HG02981 (cell line): ENCODE results near the gene AGBL4.

Source experiments
- ATAC-seq: cut with Tn5 transposase; IDR thresholded peaks from one replicate; pipeline ENCODE4 v1.9.1; 2021; ENCODE audit warnings: mild to moderate bottlenecking, moderate library complexity; ENCODE audit not compliant: unreplicated experiment

AGBL4 gene

DNA sequence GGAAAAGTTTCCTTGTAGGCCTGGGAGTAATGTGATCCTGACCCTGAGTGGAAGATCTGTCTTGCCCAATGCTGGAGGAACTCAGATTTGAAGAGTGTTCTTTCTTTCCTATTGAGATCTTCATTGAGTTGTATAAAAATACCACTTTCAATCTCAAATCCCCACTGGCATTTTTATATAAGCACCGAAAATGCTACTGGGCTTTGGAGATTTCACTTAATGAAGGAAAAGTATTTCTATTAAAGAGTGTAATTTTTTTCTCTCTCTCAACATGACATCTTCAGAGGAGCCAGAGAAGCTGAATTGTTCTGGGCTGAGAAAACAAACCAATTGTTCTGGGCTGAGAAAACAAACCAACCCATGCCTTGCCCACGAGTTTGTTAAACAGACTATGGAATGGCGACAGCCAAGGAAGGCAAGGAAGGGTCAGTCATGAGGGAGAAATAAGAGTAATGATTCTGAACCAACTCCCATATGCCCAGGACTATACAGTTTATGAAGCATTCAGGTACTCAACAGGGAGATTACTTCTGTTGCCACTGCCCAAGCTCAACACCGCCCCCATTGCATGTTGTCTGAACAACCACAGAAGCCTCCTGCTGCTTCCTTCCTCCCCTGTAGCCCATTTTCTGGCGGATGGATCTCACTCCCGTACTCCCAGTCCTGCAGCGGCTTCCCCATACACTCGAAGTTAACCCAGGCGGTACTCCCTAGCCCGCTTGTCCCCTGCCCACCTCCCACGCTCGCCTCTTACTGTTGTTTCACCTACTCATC, 1350.2 kb downstream of the AGBL4 start:
- ATAC-seq, result no peak

DNA sequence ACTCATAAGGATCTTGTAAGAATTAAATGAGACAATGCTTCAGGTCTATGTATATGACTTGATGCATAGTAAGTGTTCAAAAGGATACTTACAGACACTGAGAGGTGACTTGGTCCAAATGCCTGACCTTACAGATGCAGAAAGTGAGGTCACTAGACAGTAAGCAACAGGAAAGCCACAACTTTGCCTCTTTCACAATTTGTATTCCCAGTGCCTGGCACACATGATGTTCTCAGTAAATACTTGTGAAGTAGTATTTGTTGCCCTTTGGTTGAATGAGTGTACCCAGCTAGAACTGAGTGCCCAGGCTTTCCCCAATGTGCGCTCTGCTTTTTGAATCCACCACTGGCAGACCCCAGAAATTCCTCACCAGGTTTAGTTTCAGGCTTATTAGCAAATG, 1352.2 kb downstream of the AGBL4 start:
- ATAC-seq, result no peak

DNA sequence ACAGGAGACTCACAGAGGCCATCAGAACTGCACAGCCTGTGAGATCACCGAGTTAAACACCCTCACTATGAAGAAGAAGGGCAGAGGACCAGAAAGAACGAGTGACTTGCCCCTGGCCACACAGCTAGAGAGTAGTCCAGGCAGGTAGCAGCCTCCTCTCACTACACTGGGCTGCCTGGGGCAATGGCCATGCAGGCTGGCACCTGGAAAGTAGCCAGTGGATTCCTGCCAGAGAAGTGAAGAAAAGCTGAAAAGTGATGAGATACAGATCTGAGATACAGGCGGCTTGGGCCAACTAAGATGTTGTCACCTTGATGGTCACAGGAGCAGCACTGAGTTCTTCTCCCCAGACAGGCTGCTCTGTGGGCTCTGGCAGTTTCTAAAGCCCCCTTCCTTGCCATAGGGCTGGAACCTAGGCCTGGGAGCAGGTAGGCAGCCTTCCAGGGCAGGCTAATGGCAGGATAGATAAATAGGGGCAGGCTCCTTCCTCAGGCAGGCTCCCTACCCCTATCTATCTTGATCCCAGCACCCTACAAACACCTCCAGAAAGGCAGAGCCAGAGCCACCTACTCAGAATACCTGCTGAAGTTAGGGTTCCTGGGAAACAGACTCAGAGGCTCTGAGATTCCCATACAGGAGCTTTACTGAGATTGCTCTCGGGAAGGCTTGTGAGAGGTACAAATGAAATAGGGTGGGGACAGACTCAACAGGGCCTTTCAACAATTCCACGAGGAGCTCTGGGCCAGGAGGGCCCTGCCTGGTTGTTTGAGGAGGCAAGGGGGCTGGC, 1353.3 kb downstream of the AGBL4 start:
- no peak for ATAC-seq

DNA sequence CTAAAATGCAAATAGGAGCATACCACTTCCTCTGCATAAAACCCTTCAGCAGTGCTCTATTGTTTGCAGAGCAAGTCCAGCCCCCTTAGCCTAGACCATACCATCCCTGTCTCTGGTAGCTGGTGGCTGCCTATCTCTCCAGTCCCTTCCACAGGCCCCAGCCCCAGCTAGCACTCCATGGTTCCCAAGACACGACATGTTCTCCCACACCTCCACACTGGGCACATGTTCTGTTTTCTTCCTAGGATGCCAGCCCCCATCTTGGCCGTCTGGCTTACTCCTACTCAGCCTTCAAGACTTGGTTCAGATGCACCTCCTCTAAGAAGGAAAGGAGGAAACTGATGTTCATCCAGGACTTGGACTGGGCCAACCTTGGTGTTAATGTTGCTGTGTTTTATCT, 1355.4 kb downstream of the AGBL4 start:
- no peak for ATAC-seq

DNA sequence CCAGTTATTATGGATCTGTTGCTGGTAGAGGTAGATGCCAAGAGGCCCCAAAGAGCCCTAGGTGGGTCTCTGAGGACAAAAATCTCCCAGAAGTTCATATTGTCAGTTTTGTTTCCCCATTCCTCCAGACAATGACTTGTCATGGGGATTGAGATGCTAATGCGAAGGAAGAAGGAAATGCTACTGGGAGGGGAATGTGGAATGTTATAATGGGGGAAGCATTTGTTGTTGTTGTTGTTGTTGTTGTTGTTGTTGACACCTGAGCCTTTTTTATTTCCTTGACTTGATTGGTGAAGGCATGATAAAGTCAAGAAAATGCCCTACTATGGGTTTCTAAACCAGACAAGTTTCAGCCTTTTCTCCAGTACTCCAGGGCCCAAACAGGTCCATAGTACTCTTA, 1356.0 kb downstream of the AGBL4 start:
- no peak for ATAC-seq

DNA sequence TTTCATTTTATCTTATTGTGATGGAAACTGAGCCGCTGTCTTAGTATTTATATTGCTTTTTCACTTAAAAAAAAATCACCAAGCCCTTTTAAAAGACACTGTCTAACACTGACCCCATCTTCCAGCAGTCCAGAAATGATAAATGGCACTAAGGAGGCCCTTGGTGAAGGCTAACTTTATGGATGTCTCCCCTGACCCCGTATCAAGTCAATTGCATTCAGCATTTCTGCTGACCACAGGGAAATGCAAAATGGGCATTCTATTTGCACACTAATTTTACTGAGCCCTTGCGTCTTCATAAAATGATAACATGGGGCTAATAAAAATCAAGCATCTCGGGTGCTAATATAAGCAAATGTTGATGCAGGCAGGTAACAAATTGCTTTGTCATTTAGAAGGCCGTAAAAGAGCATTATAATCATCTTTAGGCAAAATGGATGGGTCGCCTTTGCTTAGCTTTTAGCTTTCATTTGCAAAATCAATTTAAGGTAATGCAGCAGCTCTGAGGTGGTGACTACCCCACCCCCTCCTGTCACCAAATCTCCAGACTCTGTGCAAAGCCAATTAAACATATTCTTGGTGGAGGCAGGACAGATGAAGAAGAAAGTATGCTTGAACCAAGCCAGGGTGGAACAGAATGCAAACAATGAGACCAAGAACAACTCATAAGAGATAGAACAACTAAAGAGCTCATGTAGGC, 1357.9 kb downstream of the AGBL4 start:
- no peak for ATAC-seq

DNA sequence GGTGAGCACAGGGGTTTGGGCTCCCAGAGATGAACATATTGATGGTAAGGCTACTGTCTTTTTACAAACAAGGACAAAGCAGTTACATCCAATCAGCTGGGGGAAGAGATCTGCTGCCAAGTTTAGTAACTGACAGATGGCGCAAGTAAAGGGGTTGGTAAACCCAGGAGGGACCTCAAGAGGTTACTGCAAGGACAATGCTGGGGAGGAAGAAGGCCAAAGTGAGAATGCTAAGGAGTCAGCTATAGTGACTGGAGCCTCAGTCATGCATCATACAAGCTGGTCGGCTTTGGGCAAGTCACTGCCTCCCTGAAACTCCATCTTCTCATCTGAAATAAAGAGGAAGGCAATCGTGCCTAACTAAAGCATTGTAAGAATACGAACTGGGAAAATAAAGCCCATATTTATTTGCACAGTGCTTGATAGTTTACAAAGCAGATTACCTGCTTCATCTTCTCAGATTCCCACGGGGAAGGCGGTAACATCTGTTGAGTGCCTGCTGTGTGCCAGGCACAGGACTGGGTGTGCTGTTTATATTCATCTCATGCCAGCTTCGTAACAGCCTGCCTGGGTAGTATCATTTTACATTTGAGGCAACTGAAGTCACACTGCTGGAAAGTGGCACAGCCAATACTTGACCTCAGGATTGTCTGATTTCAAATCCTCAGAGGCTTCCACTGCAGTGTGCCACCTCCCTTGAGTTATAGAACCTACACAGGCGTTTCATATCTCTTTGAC, 1361.9 kb downstream of the AGBL4 start:
- ATAC-seq, result no peak

DNA sequence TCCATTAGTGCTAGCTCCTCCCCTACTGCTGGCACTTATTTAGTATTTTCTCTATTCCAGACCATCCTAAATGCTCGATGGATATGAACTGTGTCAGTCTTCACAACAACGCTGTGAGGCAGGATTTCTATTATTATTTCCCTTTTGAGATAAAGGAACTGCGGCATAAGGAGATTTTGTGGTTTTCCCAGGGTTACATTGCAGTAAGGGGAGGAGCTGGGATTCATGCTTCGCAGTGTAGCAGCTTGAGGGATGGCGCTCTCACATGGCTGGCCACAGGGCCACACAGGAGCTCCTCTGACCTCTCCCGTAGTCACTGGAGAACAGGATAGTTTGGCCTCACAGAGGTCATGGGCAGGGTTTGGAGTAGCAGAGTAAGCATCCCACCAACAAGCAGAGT, 1364.0 kb downstream of the AGBL4 start:
- no peak for ATAC-seq

DNA sequence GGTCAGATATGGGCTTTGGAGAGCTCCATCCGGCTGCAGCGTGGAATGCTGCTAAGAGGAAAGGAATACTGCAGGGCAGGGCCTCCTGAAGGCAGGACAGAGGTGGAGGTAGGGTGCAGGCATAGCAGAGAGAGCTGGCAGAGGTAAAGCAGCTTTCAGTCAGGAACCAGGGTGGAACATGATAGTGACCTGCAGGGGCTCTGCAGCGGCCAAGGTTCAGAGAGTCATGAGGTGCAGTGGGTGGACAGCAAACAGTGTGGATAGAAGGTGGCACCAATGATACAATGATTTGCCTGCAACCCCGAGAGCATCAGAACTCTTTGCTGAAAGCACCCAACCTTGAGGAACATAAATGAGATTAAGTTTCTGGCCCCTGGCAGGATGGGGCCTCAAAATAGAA, 1366.3 kb downstream of the AGBL4 start:
- ATAC-seq, result no peak

DNA sequence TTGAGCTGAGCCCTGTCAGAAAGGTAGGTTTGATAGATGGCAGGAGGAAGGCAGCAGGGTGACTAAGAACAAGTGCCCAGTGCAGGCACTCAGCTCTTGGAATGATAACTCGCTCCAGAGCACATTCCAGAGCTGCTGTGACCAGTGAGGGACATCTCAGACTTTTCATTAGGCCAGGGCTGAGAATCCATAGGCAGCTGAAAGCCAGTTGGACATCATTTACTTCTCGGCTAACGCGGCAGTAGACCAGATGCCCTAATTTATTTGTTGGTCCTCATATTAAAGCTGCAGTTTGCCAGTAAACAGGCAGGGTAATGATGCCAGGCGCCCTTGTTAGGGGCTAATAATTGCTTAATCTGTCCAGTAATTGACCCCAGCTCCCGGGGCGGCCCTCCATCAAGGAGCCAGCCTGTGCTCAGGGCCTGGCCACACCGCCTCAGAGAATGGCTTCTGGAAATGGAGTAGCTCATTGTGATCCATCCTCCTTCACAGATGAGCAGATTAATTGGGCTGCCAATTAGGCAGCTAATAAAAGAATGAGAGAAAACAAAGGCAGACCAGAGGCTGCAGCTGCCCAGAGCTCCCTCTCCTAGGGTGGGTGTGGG, 1369.0 kb downstream of the AGBL4 start:
- ATAC-seq, result no peak

DNA sequence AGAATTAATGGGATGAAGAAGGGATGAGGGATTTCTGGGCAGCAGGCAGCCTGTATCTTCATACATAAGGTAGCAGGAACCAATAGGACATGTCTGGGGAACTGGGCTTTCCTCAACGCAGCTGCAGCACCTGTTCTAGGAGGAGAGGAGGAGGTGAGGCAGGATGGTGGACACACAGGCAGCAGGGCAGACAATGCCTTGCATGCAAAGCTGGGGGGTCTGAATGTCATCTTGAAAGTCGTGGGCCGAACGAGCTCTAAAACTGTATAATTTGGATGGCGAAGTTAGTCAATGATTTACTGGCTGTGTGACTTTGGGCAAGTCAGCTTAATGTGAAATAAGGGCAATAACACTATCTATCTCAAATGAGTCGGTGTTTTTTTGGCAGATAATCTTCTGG, 1371.4 kb downstream of the AGBL4 start:
- ATAC-seq, result no peak

DNA sequence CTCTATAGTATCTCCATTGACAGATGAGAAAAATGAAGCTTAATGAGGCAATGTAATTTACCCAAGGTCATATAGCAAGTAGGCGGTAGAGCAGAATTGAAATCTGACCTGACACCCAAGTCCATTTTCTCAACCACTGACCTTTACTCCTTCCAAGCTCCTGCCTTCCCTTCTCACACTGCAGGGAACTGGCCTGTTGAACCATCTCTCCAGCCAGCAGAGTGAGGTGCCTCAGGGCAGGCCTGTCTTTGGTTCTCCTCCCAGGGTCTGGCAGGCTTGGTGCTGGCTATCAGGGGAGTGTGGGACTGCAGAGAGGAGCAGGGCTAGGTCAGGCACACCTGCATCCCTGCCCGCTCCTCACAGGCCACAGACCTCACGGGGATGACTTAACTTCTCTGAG, 1373.9 kb downstream of the AGBL4 start:
- ATAC-seq, result no peak

DNA sequence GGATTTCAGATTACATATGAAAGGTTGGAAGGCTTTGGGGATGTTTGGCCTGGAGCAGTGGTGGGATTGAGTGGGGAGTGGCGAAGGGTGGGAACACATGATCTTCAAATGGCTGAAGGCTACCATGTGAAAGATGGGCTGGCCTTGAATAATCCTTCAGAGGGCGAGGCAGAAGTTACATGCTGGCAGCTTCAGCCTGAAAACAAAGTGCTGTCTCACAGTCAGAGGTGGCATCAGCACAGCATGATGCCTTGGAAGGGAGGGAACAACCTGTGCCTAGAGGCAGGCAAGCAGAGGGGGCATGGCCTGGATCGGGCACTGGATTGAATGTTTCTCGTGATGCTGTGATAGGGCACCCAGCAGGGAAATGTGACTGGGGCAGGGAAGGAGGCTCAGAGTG, 1377.9 kb downstream of the AGBL4 start:
- ATAC-seq, result no peak

DNA sequence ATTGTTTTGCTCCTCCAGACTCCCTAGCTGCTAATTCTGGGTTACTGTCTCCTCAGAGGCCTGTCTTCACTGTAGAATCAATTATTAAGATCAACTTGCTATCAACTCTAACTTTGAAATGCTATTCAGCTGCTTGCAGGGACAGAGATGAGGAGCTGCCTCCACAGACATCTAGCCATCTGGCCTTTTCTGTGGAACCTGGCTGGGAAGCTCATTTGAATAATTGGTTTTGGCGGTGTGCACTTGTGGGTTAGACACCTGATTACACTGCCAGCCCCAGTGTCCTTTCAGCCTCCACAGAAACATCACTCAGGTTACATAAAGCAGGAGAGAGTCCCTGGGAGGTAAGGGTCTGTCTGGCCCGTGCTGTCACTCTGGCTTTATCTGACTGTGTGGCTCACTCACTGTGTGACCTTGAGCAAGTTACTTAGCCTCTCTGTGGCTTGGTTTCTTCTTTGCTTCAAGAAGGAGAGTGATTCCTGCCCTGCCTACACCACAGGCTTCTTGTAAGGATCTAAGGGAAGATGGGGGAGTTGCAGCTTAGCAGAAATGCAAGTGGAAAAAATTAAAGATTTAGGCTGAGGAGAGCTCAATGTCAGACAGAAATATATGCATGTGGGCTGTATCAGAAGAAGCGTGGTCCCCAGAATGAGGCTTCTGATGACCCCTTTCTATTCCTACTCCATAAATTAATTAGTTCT, 1378.7 kb downstream of the AGBL4 start:
- no peak for ATAC-seq

DNA sequence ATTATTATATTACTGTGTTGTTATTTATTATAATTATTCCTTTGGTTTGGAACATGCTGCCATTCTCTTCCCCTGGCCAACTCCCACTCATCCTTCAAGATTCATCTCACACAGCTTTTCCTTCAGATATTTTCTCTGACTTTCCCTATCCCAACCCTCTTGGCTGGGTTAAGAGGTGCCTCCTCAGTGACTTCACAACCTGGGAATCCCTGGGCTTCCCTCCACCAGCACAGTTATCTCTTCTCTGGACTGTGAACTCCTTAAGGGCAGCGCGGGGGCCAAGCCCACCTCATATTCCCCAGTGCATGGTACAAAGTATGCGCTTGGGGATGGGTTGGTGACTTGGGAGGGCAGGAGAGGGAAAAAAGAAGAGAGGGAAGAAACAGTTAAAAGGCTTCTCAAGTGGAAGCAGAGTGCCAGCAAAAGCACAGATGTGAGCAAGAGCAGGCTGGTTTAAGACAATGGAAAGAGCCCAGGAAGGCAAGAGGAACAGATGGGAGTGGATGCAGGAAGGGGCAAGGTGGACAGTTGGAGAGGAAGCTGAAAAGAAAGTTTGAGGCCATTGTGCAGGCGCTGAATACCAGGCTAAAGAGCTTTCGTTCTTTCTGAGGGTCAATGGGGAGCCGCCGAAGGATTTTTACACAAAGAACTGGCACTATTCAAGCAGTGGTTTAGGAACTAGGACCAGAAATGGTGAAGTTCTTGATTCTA, 1379.4 kb downstream of the AGBL4 start:
- ATAC-seq, result no peak

DNA sequence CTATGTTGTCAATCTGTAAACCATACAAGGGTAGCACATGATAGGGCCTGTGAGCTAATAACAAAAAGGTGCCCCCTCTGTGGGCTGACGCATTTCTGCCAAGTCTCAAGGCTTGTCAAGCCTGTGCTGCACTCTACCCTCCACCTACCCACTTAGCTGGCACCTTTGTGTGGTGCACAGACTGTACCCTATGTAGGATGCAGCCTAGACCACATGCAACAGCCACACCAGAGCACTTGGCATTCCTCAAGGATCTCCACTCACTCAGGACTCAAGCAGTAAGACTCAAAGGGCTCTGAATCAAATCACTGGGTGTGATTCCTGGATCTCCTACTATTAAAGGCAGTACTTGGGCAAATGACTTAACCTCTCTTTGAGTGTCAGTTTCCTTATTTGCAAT, 1380.6 kb downstream of the AGBL4 start:
- ATAC-seq, result no peak

DNA sequence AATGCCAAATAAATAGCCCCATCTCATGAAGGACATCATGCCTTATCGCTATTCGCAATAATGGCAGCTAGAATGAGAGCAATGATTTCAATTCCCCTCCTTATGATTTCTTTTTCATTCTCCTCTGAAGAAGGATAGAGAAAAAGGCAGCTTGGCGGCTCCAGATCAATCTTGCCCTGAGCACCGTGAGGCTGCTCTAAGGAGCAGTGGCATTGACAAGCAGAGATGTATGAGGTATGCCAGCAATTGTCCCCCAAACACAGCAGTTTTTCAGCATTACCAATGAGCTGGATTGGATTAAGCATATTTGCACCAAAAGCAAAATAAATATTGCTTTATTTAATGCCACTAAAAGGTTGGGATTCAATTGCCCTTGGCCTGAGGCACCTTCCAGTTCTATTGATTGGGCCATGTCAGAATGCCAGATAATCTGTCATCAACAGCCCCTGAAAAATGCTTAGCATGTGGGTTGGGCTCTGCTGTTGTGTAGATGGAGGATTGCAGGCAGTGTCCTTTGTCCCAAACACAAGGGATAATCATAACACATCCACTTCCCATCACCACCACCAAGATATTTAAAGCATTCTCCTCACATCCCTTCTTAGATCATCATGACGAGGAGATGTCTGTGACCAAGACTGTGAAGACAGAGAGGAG, 1382.8 kb downstream of the AGBL4 start:
- ATAC-seq, result no peak

DNA sequence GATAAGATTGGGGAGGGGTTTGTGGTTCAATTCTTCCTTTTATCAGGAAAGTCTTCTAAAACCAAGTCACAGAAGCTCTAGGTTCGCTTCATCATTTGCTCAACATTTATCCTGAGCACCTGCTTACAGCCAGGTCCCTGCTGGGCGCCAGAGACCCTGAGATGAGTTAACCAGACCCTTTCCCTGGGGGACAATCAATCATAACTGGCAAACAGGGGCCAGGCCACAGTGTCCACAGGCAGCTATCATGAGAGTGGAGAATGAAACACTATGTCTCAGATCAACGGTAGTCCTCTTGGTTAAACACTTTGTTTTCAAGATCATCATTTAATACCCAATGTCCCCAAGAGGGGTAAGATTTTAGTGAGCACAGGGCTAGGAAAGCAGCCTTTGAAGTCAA, 1393.9 kb downstream of the AGBL4 start:
- no peak for ATAC-seq

DNA sequence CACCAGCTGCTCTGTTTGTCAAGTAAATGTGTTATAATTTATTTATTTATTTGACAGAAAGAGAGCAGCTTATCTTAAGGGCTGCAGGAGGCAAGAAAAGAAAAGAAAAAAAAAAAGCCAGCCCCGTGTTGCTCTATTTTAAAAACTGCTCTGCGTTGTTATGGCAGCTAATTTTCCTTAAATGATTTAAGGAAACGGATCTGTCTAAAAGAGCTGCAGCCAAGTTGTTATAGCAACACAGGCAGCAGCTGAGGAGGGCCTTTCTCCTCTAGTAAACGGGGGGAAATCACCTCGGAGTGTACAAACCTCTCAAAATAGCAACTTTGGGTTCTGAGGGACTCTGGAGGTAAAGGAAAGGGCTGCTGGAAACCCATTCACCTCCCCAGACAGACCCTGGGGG, 1396.3 kb downstream of the AGBL4 start:
- no peak for ATAC-seq
